K562 (cell line): ENCODE measurements around the gene GNRHR. TPM values are rescaled to one million over a fixed set of nuclear protein-coding genes. Genes with fewer than 3 reads are reported as not detected.
A peak's percentile ranks its signal among the peaks of the same experiment; 100 is the strongest.

ENCODE experiments used
- ATF3 ChIP-seq, 2 experiments: fragments of 450-650 bp in 1 of 2; sonication (generic) in 1 of 2; formaldehyde crosslinking in 1 of 2; IDR thresholded peaks in 1 of 2; conservative IDR thresholded peaks in 1 of 2; 2 replicates each; pipeline versions ENCODE4 v1.6.1 to v1.8.1; 2016 to 2023; ENCODE audit warnings: mild to moderate bottlenecking in 2 of 2, moderate library complexity in 2 of 2, inconsistent platforms in 1 of 2, missing genetic modification reagents in 1 of 2
- DPF2 ChIP-seq: fragments of 450-650 bp; IDR thresholded peaks from 2 replicates; pipeline ENCODE4 v1.6.1; 2016
- FOSL1 ChIP-seq: fragments of 200-800 bp; sonication (Bioruptor generic); conservative IDR thresholded peaks from 2 replicates; pipeline ENCODE4 v1.6.1; 2016; ENCODE audit warnings: missing genetic modification characterization, missing compliant biosample characterization
- ZNF395 ChIP-seq: fragments of 200-800 bp; sonication (Bioruptor generic); IDR thresholded peaks from 2 replicates; pipeline ENCODE4 v1.6.1; 2017; ENCODE audit warnings: missing genetic modification characterization, missing compliant biosample characterization
- ZSCAN32 ChIP-seq: fragments of 450-650 bp; formaldehyde crosslinking; IDR thresholded peaks from 2 replicates; pipeline ENCODE4 v1.4.0; 2020; ENCODE audit warnings: mild to moderate bottlenecking, moderate library complexity
- polyA plus RNA-seq, 8 experiments: library from polyadenylated mRNA; depleted of rRNA in 4 of 8; stranded (reverse) in 5 of 8; unstranded in 3 of 8; fragments of >200 nt; fragmentation: Nextera tagmentation in 2 of 8; fragmentation: Illumina TruSeq in 1 of 8; extraction: Ambion mirVana in 2 of 8; extraction: Trizol in 1 of 8; gene quantifications; 2 replicates each; pipeline versions ENCODE4 v1.2.1 to v1.2.3, GENCODE V29; 2011 to 2014; ENCODE audit warnings: inconsistent platforms in 1 of 8, missing spikeins in 1 of 8
- total RNA-seq, 7 experiments: library from RNA; depleted of rRNA in 6 of 7; stranded (reverse); fragments of >200 nt in 6 of 7; fragmentation: Illumina TruSeq in 2 of 7; extraction: Trizol in 2 of 7; gene quantifications; 2 replicates each; pipeline versions ENCODE4 v1.2.1 to v1.2.3, GENCODE V29; 2011 to 2021; ENCODE audit warnings: low replicate concordance in 1 of 7
- TF ChIP-seq, protein P1 (sequence below): fragments of 450-650 bp; IDR thresholded peaks from 2 replicates; pipeline ENCODE4 v1.6.1; 2017; ENCODE audit warnings: antibody characterized with exemption, mild to moderate bottlenecking

Gene GNRHR
- total and polyA plus RNA-seq, 9 of the 15 experiments (the other 6 are each of a cell fraction or from before 2014, with no cell fraction given): 0.06 to 0.13 TPM; not detected in 7

DNA sequence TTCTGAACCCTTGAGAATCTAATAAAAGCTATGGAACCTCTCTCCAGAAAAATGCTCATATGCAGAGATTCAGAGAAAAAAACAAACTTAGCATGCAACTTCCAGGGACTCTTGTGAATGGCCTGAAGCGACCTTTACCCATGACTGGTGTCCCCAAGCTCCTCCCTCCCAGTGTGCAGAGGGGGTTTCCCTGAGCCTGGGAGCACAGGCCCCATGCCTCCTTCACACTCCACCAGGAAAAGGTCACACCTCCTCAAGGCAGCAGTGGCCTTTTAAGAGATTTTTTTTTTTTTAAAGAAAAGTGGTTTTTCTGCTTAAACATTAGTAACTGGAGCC, 40.0 kb downstream of the GNRHR start (continued):
- TF ChIP-seq, protein P1, sequence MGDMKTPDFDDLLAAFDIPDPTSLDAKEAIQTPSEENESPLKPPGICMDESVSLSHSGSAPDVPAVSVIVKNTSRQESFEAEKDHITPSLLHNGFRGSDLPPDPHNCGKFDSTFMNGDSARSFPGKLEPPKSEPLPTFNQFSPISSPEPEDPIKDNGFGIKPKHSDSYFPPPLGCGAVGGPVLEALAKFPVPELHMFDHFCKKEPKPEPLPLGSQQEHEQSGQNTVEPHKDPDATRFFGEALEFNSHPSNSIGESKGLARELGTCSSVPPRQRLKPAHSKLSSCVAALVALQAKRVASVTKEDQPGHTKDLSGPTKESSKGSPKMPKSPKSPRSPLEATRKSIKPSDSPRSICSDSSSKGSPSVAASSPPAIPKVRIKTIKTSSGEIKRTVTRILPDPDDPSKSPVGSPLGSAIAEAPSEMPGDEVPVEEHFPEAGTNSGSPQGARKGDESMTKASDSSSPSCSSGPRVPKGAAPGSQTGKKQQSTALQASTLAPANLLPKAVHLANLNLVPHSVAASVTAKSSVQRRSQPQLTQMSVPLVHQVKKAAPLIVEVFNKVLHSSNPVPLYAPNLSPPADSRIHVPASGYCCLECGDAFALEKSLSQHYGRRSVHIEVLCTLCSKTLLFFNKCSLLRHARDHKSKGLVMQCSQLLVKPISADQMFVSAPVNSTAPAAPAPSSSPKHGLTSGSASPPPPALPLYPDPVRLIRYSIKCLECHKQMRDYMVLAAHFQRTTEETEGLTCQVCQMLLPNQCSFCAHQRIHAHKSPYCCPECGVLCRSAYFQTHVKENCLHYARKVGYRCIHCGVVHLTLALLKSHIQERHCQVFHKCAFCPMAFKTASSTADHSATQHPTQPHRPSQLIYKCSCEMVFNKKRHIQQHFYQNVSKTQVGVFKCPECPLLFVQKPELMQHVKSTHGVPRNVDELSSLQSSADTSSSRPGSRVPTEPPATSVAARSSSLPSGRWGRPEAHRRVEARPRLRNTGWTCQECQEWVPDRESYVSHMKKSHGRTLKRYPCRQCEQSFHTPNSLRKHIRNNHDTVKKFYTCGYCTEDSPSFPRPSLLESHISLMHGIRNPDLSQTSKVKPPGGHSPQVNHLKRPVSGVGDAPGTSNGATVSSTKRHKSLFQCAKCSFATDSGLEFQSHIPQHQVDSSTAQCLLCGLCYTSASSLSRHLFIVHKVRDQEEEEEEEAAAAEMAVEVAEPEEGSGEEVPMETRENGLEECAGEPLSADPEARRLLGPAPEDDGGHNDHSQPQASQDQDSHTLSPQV: 0 out of 2 replicates have a peak, but pooled peaks have one; percentile 6
- 0 out of 2 replicates have a peak, but pooled peaks have one; percentile 24 for TF ChIP-seq ZNF395
- no peak for TF ChIP-seq ZSCAN32 (CRISPR knock-in tag)
- peak; percentile 46; the same call in 1 of the 2 replicates for TF ChIP-seq ATF3 (IDR thresholded peaks at IDR 0.05)
- TF ChIP-seq ATF3 (CRISPR knock-in tag; conservative IDR thresholded peaks at IDR 0.05): no peak
- TF ChIP-seq FOSL1 (tag): peak; percentile 73
- TF ChIP-seq DPF2: peak; percentile 12; the same call in 1 of the 2 replicates
